GM21737 (cell line): ENCODE measurements around the gene EFNA1.
A peak's percentile ranks its signal among the peaks of the same experiment; 100 is the strongest.

Experiments used
- ATAC-seq: cut with Tn5 transposase; IDR thresholded peaks from one replicate; pipeline ENCODE4 v1.9.1; 2021; ENCODE audit warnings: mild to moderate bottlenecking, moderate library complexity; ENCODE audit not compliant: unreplicated experiment

Gene EFNA1

GRCh38 chr1:155123801-155124200 is 3.9 kb upstream of the EFNA1 start:
- ATAC-seq: no peak

GRCh38 chr1:155124503-155125463 is 2.9 kb upstream of the EFNA1 start:
- ATAC-seq: no peak

- no peak for ATAC-seq
Measured at GRCh38 chr1:155125511-155125945, 2.1 kb upstream of the EFNA1 start.

GRCh38 chr1:155125946-155126555 is 1.6 kb upstream of the EFNA1 start:
- ATAC-seq: no peak

GRCh38 chr1:155126556-155127104 is 1.0 kb upstream of the EFNA1 start:
- ATAC-seq: no peak

GRCh38 chr1:155127967-155128754 is 485 bp downstream of the EFNA1 start:
- no peak for ATAC-seq

- ATAC-seq: no peak
Measured at GRCh38 chr1:155128755-155129473, 1.2 kb downstream of the EFNA1 start.

GRCh38 chr1:155130272-155131006 is 2.8 kb downstream of the EFNA1 start:
- ATAC-seq: no peak

- ATAC-seq: no peak
Measured at GRCh38 chr1:155131285-155131684, 3.6 kb downstream of the EFNA1 start.

GRCh38 chr1:155131856-155132255 is 4.2 kb downstream of the EFNA1 start:
- no peak for ATAC-seq

GRCh38 chr1:155133799-155134281 is 6.2 kb downstream of the EFNA1 start:
- ATAC-seq: no peak

- no peak for ATAC-seq
Measured at GRCh38 chr1:155134322-155134721, 6.6 kb downstream of the EFNA1 start.

GRCh38 chr1:155134880-155135414 is 7.3 kb downstream of the EFNA1 start:
- ATAC-seq: no peak

GRCh38 chr1:155135415-155136028 is 7.8 kb downstream of the EFNA1 start, which contains the start of gene SLC50A1:
Gene SLC50A1 (plus strand): TSS chr1:155135852. CDS start chr1:155135912, 60 bp downstream.
- peak; percentile 73 for ATAC-seq

GRCh38 chr1:155136748-155137147 is 9.1 kb downstream of the EFNA1 start:
- ATAC-seq: no peak

GRCh38 chr1:155137154-155137949 is 9.7 kb downstream of the EFNA1 start:
- no peak for ATAC-seq

GRCh38 chr1:155139895-155140629 is 12.4 kb downstream of the EFNA1 start, which contains the start of gene DPM3:
Gene DPM3 (minus strand): TSS chr1:155140531. CDS start chr1:155140240, 291 bp downstream.
- ATAC-seq: peak; percentile 62
